ENCODE data around the gene PRDM1. TPM values are rescaled to one million over a fixed set of nuclear protein-coding genes. Genes with fewer than 3 reads are reported as not detected.
A peak's percentile ranks its signal among the peaks of the same experiment; 100 is the strongest.

PRDM1 gene
- total RNA-seq, 1 donor from 2014 or later = 1.6 TPM

GRCh38 chr6:106112433-106112832, 26.3 kb downstream of the PRDM1 start:
- no peak overlapping the region for H3K27ac ChIP-seq (ENCODE audit: low read depth, low read length)
- H3K9ac ChIP-seq (ENCODE audit: low read depth in 1 of 3, low read length in 3 of 3) = no peak overlapping the region
- H3K27me3 ChIP-seq (ENCODE audit: control insufficient read depth in 3 of 3, insufficient read depth in 3 of 3, low read length in 3 of 3) = no peaks in the 10 kb centered on the region
- H3K4me3 ChIP-seq (ENCODE audit: low read length in 3 of 3) = no peak overlapping the region
- no peaks in the 10 kb centered on the region for H3K9me3 ChIP-seq (ENCODE audit: control insufficient read depth in 3 of 3, low read length in 3 of 3)
- peaks cover 0 to 6% (median 6%) of the 10 kb centered on the region in 3 donors for H3K4me1 ChIP-seq (ENCODE audit: control insufficient read depth in 3 of 3, insufficient read depth in 3 of 3, low read length in 3 of 3)
- peaks cover 0 to 2% (median 0%) of the 10 kb centered on the region in 3 donors for H3K36me3 ChIP-seq (ENCODE audit: control insufficient read depth in 3 of 3, insufficient read depth in 3 of 3, low read length in 3 of 3)

GRCh38 chr6:106113256-106113959, 27.3 kb downstream of the PRDM1 start:
- no peaks in the 10 kb centered on the region for H3K27me3 ChIP-seq (ENCODE audit: control insufficient read depth in 3 of 3, insufficient read depth in 3 of 3, low read length in 3 of 3)
- no peak overlapping the region for H3K27ac ChIP-seq (ENCODE audit: low read depth, low read length)
- H3K36me3 ChIP-seq (ENCODE audit: control insufficient read depth in 3 of 3, insufficient read depth in 3 of 3, low read length in 3 of 3) = no peaks in the 10 kb centered on the region
- no peaks in the 10 kb centered on the region for H3K9me3 ChIP-seq (ENCODE audit: control insufficient read depth in 3 of 3, low read length in 3 of 3)
- no peak overlapping the region for H3K4me3 ChIP-seq (ENCODE audit: low read length in 3 of 3)
- peaks cover 0 to 6% (median 6%) of the 10 kb centered on the region in 3 donors for H3K4me1 ChIP-seq (ENCODE audit: control insufficient read depth in 3 of 3, insufficient read depth in 3 of 3, low read length in 3 of 3)
- H3K9ac ChIP-seq (ENCODE audit: low read depth in 1 of 3, low read length in 3 of 3) = no peak overlapping the region

GRCh38 chr6:106114492-106114891, 28.4 kb downstream of the PRDM1 start:
- peaks cover 0 to 6% (median 6%) of the 10 kb centered on the region in 3 donors for H3K4me1 ChIP-seq (ENCODE audit: control insufficient read depth in 3 of 3, insufficient read depth in 3 of 3, low read length in 3 of 3)
- no peak overlapping the region for H3K27ac ChIP-seq (ENCODE audit: low read depth, low read length)
- no peak overlapping the region for H3K4me3 ChIP-seq (ENCODE audit: low read length in 3 of 3)
- H3K36me3 ChIP-seq (ENCODE audit: control insufficient read depth in 3 of 3, insufficient read depth in 3 of 3, low read length in 3 of 3) = no peaks in the 10 kb centered on the region
- no peaks in the 10 kb centered on the region for H3K9me3 ChIP-seq (ENCODE audit: control insufficient read depth in 3 of 3, low read length in 3 of 3)
- H3K9ac ChIP-seq (ENCODE audit: low read depth in 1 of 3, low read length in 3 of 3) = no peak overlapping the region
- no peaks in the 10 kb centered on the region for H3K27me3 ChIP-seq (ENCODE audit: control insufficient read depth in 3 of 3, insufficient read depth in 3 of 3, low read length in 3 of 3)

- Histone ChIP-seq H3K4me3 (ENCODE audit: low read length in 3 of 3) (no peak overlapping the region), H3K4me1 (ENCODE audit: control insufficient read depth in 3 of 3, insufficient read depth in 3 of 3, low read length in 3 of 3) (peaks cover 0 to 6% (median 6%) of the 10 kb centered on the region in 3 donors), H3K27me3 (ENCODE audit: control insufficient read depth in 3 of 3, insufficient read depth in 3 of 3, low read length in 3 of 3) (no peaks in the 10 kb centered on the region), H3K36me3 (ENCODE audit: control insufficient read depth in 3 of 3, insufficient read depth in 3 of 3, low read length in 3 of 3) (no peaks in the 10 kb centered on the region), H3K9me3 (ENCODE audit: control insufficient read depth in 3 of 3, low read length in 3 of 3) (no peaks in the 10 kb centered on the region), H3K9ac (ENCODE audit: low read depth in 1 of 3, low read length in 3 of 3) (no peak overlapping the region), H3K27ac (ENCODE audit: low read depth, low read length) (no peak overlapping the region)
Observed at GRCh38 chr6:106115286-106115685, 29.1 kb downstream of the PRDM1 start.

GRCh38 chr6:106116125-106116832, 30.1 kb downstream of the PRDM1 start:
- Histone ChIP-seq H3K4me3 (ENCODE audit: low read length in 3 of 3) (no peak overlapping the region), H3K9ac (ENCODE audit: low read depth in 1 of 3, low read length in 3 of 3) (peak overlapping the region in 1 of 3 donors; percentile 15), H3K27me3 (ENCODE audit: control insufficient read depth in 3 of 3, insufficient read depth in 3 of 3, low read length in 3 of 3) (no peaks in the 10 kb centered on the region), H3K36me3 (ENCODE audit: control insufficient read depth in 3 of 3, insufficient read depth in 3 of 3, low read length in 3 of 3) (no peaks in the 10 kb centered on the region), H3K4me1 (ENCODE audit: control insufficient read depth in 3 of 3, insufficient read depth in 3 of 3, low read length in 3 of 3) (peaks cover 0 to 6% (median 6%) of the 10 kb centered on the region in 3 donors), H3K9me3 (ENCODE audit: control insufficient read depth in 3 of 3, low read length in 3 of 3) (no peaks in the 10 kb centered on the region), H3K27ac (ENCODE audit: low read depth, low read length) (no peak overlapping the region)

GRCh38 chr6:106117579-106117978, 31.4 kb downstream of the PRDM1 start:
- H3K4me1 ChIP-seq (ENCODE audit: control insufficient read depth in 3 of 3, insufficient read depth in 3 of 3, low read length in 3 of 3) = peaks cover 0 to 6% (median 6%) of the 10 kb centered on the region in 3 donors
- H3K9me3 ChIP-seq (ENCODE audit: control insufficient read depth in 3 of 3, low read length in 3 of 3) = no peaks in the 10 kb centered on the region
- H3K27me3 ChIP-seq (ENCODE audit: control insufficient read depth in 3 of 3, insufficient read depth in 3 of 3, low read length in 3 of 3) = no peaks in the 10 kb centered on the region
- H3K9ac ChIP-seq (ENCODE audit: low read depth in 1 of 3, low read length in 3 of 3) = no peak overlapping the region
- no peak overlapping the region for H3K4me3 ChIP-seq (ENCODE audit: low read length in 3 of 3)
- H3K27ac ChIP-seq (ENCODE audit: low read depth, low read length) = no peak overlapping the region
- no peaks in the 10 kb centered on the region for H3K36me3 ChIP-seq (ENCODE audit: control insufficient read depth in 3 of 3, insufficient read depth in 3 of 3, low read length in 3 of 3)

- no peaks in the 10 kb centered on the region for H3K36me3 ChIP-seq (ENCODE audit: control insufficient read depth in 3 of 3, insufficient read depth in 3 of 3, low read length in 3 of 3)
- H3K27ac ChIP-seq (ENCODE audit: low read depth, low read length) = no peak overlapping the region
- H3K4me3 ChIP-seq (ENCODE audit: low read length in 3 of 3) = no peak overlapping the region
- no peaks in the 10 kb centered on the region for H3K9me3 ChIP-seq (ENCODE audit: control insufficient read depth in 3 of 3, low read length in 3 of 3)
- H3K27me3 ChIP-seq (ENCODE audit: control insufficient read depth in 3 of 3, insufficient read depth in 3 of 3, low read length in 3 of 3) = no peaks in the 10 kb centered on the region
- no peak overlapping the region for H3K9ac ChIP-seq (ENCODE audit: low read depth in 1 of 3, low read length in 3 of 3)
- H3K4me1 ChIP-seq (ENCODE audit: control insufficient read depth in 3 of 3, insufficient read depth in 3 of 3, low read length in 3 of 3) = peaks cover 0 to 6% (median 6%) of the 10 kb centered on the region in 3 donors
Observed at GRCh38 chr6:106118835-106119431, 32.8 kb downstream of the PRDM1 start.

- no peaks in the 10 kb centered on the region for H3K9me3 ChIP-seq (ENCODE audit: control insufficient read depth in 3 of 3, low read length in 3 of 3)
- H3K36me3 ChIP-seq (ENCODE audit: control insufficient read depth in 3 of 3, insufficient read depth in 3 of 3, low read length in 3 of 3) = no peaks in the 10 kb centered on the region
- H3K4me3 ChIP-seq (ENCODE audit: low read length in 3 of 3) = no peak overlapping the region
- peaks cover 0 to 1% (median 0%) of the 10 kb centered on the region in 3 donors for H3K27me3 ChIP-seq (ENCODE audit: control insufficient read depth in 3 of 3, insufficient read depth in 3 of 3, low read length in 3 of 3)
- H3K27ac ChIP-seq (ENCODE audit: low read depth, low read length) = no peak overlapping the region
- H3K4me1 ChIP-seq (ENCODE audit: control insufficient read depth in 3 of 3, insufficient read depth in 3 of 3, low read length in 3 of 3) = peaks cover 0 to 6% (median 6%) of the 10 kb centered on the region in 3 donors
- H3K9ac ChIP-seq (ENCODE audit: low read depth in 1 of 3, low read length in 3 of 3) = no peak overlapping the region
Observed at GRCh38 chr6:106119546-106119945, 33.4 kb downstream of the PRDM1 start.

GRCh38 chr6:106120006-106120405, 33.9 kb downstream of the PRDM1 start:
- Histone ChIP-seq H3K36me3 (ENCODE audit: control insufficient read depth in 3 of 3, insufficient read depth in 3 of 3, low read length in 3 of 3) (no peaks in the 10 kb centered on the region), H3K4me1 (ENCODE audit: control insufficient read depth in 3 of 3, insufficient read depth in 3 of 3, low read length in 3 of 3) (peaks cover 0 to 6% (median 6%) of the 10 kb centered on the region in 3 donors), H3K9me3 (ENCODE audit: control insufficient read depth in 3 of 3, low read length in 3 of 3) (no peaks in the 10 kb centered on the region), H3K27ac (ENCODE audit: low read depth, low read length) (no peak overlapping the region), H3K27me3 (ENCODE audit: control insufficient read depth in 3 of 3, insufficient read depth in 3 of 3, low read length in 3 of 3) (peaks cover 0 to 2% (median 0%) of the 10 kb centered on the region in 3 donors), H3K9ac (ENCODE audit: low read depth in 1 of 3, low read length in 3 of 3) (no peak overlapping the region), H3K4me3 (ENCODE audit: low read length in 3 of 3) (no peak overlapping the region)

GRCh38 chr6:106120406-106120805, 34.3 kb downstream of the PRDM1 start:
- H3K27ac ChIP-seq (ENCODE audit: low read depth, low read length) = no peak overlapping the region
- peaks cover 0 to 6% (median 6%) of the 10 kb centered on the region in 3 donors for H3K4me1 ChIP-seq (ENCODE audit: control insufficient read depth in 3 of 3, insufficient read depth in 3 of 3, low read length in 3 of 3)
- peaks cover 0 to 2% (median 0%) of the 10 kb centered on the region in 3 donors for H3K27me3 ChIP-seq (ENCODE audit: control insufficient read depth in 3 of 3, insufficient read depth in 3 of 3, low read length in 3 of 3)
- no peaks in the 10 kb centered on the region for H3K36me3 ChIP-seq (ENCODE audit: control insufficient read depth in 3 of 3, insufficient read depth in 3 of 3, low read length in 3 of 3)
- H3K4me3 ChIP-seq (ENCODE audit: low read length in 3 of 3) = no peak overlapping the region
- H3K9me3 ChIP-seq (ENCODE audit: control insufficient read depth in 3 of 3, low read length in 3 of 3) = no peaks in the 10 kb centered on the region
- no peak overlapping the region for H3K9ac ChIP-seq (ENCODE audit: low read depth in 1 of 3, low read length in 3 of 3)
